ENCODE data around the gene QPRT. TPM values are rescaled to one million over a fixed set of nuclear protein-coding genes. Genes with fewer than 3 reads are reported as not detected.
A peak's percentile ranks its signal among the peaks of the same experiment; 100 is the strongest.

The QPRT gene
- total and polyA plus RNA-seq, 2 donors (not counting 1 experiment from before 2014, with no cell fraction given) = 0.06 to 0.22 TPM

- H3K4me3 Mint-ChIP-seq = peak overlapping the region; percentile 64
- POLR2A ChIA-PET = interaction anchor here (0.7 kb wide), 1 partner anchor 16 kb away, joined by 6 read pairs; no protein-coding TSS in a partner anchor
- Histone ChIP-seq H4K20me1 (ENCODE audit: control insufficient read depth, insufficient read depth, low read length, poor library complexity, severe bottlenecking) (peaks cover 9% of the 10 kb centered on the region), H3K36me3 (replicated peaks in 1 of 2; ENCODE audit: control extremely low read depth in 1 of 2, control insufficient read depth in 1 of 2, extremely low read depth in 1 of 2, insufficient read depth in 2 of 2, low read length in 1 of 2) (no peaks in the 10 kb centered on the region), H3K79me2 (ENCODE audit: control insufficient read depth, insufficient read depth, low read length) (no peaks in the 10 kb centered on the region), H3K27me3 (replicated peaks in 1 of 4; ENCODE audit: control extremely low read depth in 1 of 4, control insufficient read depth in 3 of 4, insufficient read depth in 4 of 4, low read length in 3 of 4) (no peaks in the 10 kb centered on the region), H3K27ac (ENCODE audit: low read length in 2 of 2) (peak overlapping the region; percentile 2 to 41), H2AFZ (ENCODE audit: insufficient read depth, low read depth, low read length, poor library complexity, severe bottlenecking) (peak overlapping the region; percentile 74), H3K4me3 (ENCODE audit: control extremely low read depth in 1 of 5, extremely low read depth in 1 of 5, insufficient read depth in 1 of 5, low read depth in 2 of 5, low read length in 4 of 5) (peak overlapping the region in 3 of 5 experiments; percentile 2 to 40 (median 15)), H3K9me3 (ENCODE audit: control extremely low read depth in 1 of 3, control insufficient read depth in 2 of 3, insufficient read depth in 1 of 3, low read length in 2 of 3) (no peaks in the 10 kb centered on the region), H3K4me2 (replicated peaks; ENCODE audit: low read depth, low read length, poor library complexity, severe bottlenecking) (peak overlapping the region; percentile 71), H3K9ac (ENCODE audit: low read length) (peak overlapping the region; percentile 61), H3K4me1 (ENCODE audit: control insufficient read depth in 2 of 2, insufficient read depth in 2 of 2, low read length in 2 of 2) (peaks cover 62 to 70% of the 10 kb centered on the region in 2 donors)
- 8% methylated on average over 3 of the region's 3 CpGs for WGBS (ENCODE audit: insufficient coverage)
- TF ChIP-seq CTCF (IDR thresholded peaks at IDR 0.05) = no peak
- TF ChIP-seq EZH2 (IDR thresholded peaks at IDR 0.05; ENCODE audit: borderline replicate concordance, insufficient read depth, low read depth, low read length, poor library complexity, severe bottlenecking) = no peak
- no peak for ATAC-seq (ENCODE audit: low read depth)
- CTCF ChIA-PET = interaction anchor here (1.4 kb wide), 1 partner anchor 18 kb away, joined by 3 read pairs; no protein-coding TSS in a partner anchor
- intact Hi-C loops (cut with micrococcal nuclease) = loop anchor here (2.0 kb wide), 1 partner anchor 51 kb away; no protein-coding TSS in a partner anchor
- H3K9me3 Mint-ChIP-seq (ENCODE audit: insufficient read depth) = no peaks in the 10 kb centered on the region
- peak overlapping the region; percentile 79 for H3K27ac Mint-ChIP-seq
- no peaks in the 10 kb centered on the region for H3K27me3 Mint-ChIP-seq
- peaks cover 58% of the 10 kb centered on the region for H3K4me1 Mint-ChIP-seq
- peak; percentile 58 for DNase-seq
Measured at GRCh38 chr16:29663807-29664090, 15.2 kb upstream of the QPRT start.

GRCh38 chr16:29664091-29664921 lies 14.7 kb upstream of the QPRT start:
- Mint-ChIP-seq H3K27ac (peak overlapping the region; percentile 79), H3K9me3 (ENCODE audit: insufficient read depth) (no peaks in the 10 kb centered on the region), H3K4me3 (peak overlapping the region; percentile 64), H3K4me1 (peaks cover 58% of the 10 kb centered on the region), H3K27me3 (no peaks in the 10 kb centered on the region)
- Histone ChIP-seq H3K4me2 (replicated peaks; ENCODE audit: low read depth, low read length, poor library complexity, severe bottlenecking) (peak overlapping the region; percentile 71), H3K4me3 (ENCODE audit: control extremely low read depth in 1 of 5, extremely low read depth in 1 of 5, insufficient read depth in 1 of 5, low read depth in 2 of 5, low read length in 4 of 5) (peak overlapping the region in 4 of 5 experiments; percentile 40 to 50 (median 44)), H3K9ac (ENCODE audit: low read length) (peak overlapping the region; percentile 61), H2AFZ (ENCODE audit: insufficient read depth, low read depth, low read length, poor library complexity, severe bottlenecking) (peak overlapping the region; percentile 74), H3K27ac (ENCODE audit: low read length in 2 of 2) (peak overlapping the region in 1 of 2 donors; percentile 41), H3K4me1 (ENCODE audit: control insufficient read depth in 2 of 2, insufficient read depth in 2 of 2, low read length in 2 of 2) (peaks cover 62 to 70% of the 10 kb centered on the region in 2 donors), H3K27me3 (replicated peaks in 1 of 4; ENCODE audit: control extremely low read depth in 1 of 4, control insufficient read depth in 3 of 4, insufficient read depth in 4 of 4, low read length in 3 of 4) (no peaks in the 10 kb centered on the region), H4K20me1 (ENCODE audit: control insufficient read depth, insufficient read depth, low read length, poor library complexity, severe bottlenecking) (peaks cover 9% of the 10 kb centered on the region), H3K79me2 (ENCODE audit: control insufficient read depth, insufficient read depth, low read length) (no peaks in the 10 kb centered on the region), H3K9me3 (ENCODE audit: control extremely low read depth in 1 of 3, control insufficient read depth in 2 of 3, insufficient read depth in 1 of 3, low read length in 2 of 3) (no peaks in the 10 kb centered on the region), H3K36me3 (replicated peaks in 1 of 2; ENCODE audit: control extremely low read depth in 1 of 2, control insufficient read depth in 1 of 2, extremely low read depth in 1 of 2, insufficient read depth in 2 of 2, low read length in 1 of 2) (no peaks in the 10 kb centered on the region)
- intact Hi-C loops (cut with micrococcal nuclease) = no loop called here
- TF ChIP-seq CTCF (IDR thresholded peaks at IDR 0.05) (no peak), EZH2 (IDR thresholded peaks at IDR 0.05; ENCODE audit: borderline replicate concordance, insufficient read depth, low read depth, low read length, poor library complexity, severe bottlenecking) (no peak)
- 6% methylated on average over 32 of the region's 35 CpGs for WGBS (ENCODE audit: insufficient coverage)
- ATAC-seq (ENCODE audit: low read depth) (peak; percentile 10), DNase-seq (peak; percentile 73)
- POLR2A ChIA-PET = interaction anchor here (0.7 kb wide), 1 partner anchor 16 kb away, joined by 6 read pairs; no protein-coding TSS in a partner anchor
- CTCF ChIA-PET = interaction anchor here (1.1 to 1.4 kb wide), 2 partner anchors 18 to 37 kb away, joined by 3 to 4 read pairs; no protein-coding TSS in a partner anchor

Data from B cell (primary cell).